SK-N-SH (cell line): ENCODE results near the gene LPCAT1. TPM values are rescaled to one million over a fixed set of nuclear protein-coding genes. Genes with fewer than 3 reads are reported as not detected.

Experiments used
- CTCF ChIA-PET: fragments of 300-600, 350-600 bp; formaldehyde crosslinking; extraction: SDS; loops from one replicate; lab custom pipeline; 2021; lab: Yijun Ruan, JAX
- POLR2A ChIA-PET: fragments of 350-600 bp; sonication (Branson Sonifier 250); formaldehyde crosslinking; extraction: SDS; loops from one replicate; lab custom pipeline; 2020; ENCODE audit warnings: antibody characterized with exemption, inconsistent platforms; lab: Yijun Ruan, JAX
- DNase-seq: peaks from one replicate; pipeline ENCODE4 v3.0.0; 2012
- H2AFZ ChIP-seq: fragments of 200-600 bp; sonication (generic); 2 replicates; pipeline ENCODE4 v1.8.1; 2016; ENCODE audit warnings: antibody characterized with exemption, mild to moderate bottlenecking, low read depth
- H3F3A ChIP-seq: fragments of 200-600 bp; sonication (generic); replicated peaks from 2 replicates; pipeline ENCODE3; 2016; ENCODE audit warnings: antibody characterized with exemption, mild to moderate bottlenecking; ENCODE audit not compliant: insufficient read depth
- H3K27ac ChIP-seq, 2 experiments: fragments of 200-500 bp in 1 of 2; fragments of 200-600 bp in 1 of 2; sonication (Bioruptor generic) in 1 of 2; sonication (generic), shearing (Covaris generic) in 1 of 2; 2 replicates each; pipeline versions ENCODE4 v1.5.1 to v1.6.1; 2014 to 2016; ENCODE audit warnings: low read depth in 2 of 2, inconsistent platforms in 1 of 2, low read length in 1 of 2, mild to moderate bottlenecking in 1 of 2, mixed read lengths in 1 of 2
- H3K27me3 ChIP-seq: fragments of 200-600 bp; sonication (generic), shearing (Covaris generic); 2 replicates; pipeline ENCODE4 v1.6.1; 2016; ENCODE audit warnings: mixed run types; ENCODE audit not compliant: insufficient read depth
- H3K36me3 ChIP-seq, 2 experiments: fragments of 200-500 bp in 1 of 2; fragments of 200-600 bp in 1 of 2; sonication (Bioruptor generic) in 1 of 2; sonication (generic) in 1 of 2; replicated peaks in 1 of 2; 2 replicates each; pipeline versions ENCODE3 to v1.5.1; 2014 to 2016; ENCODE audit warnings: low read length in 1 of 2, mild to moderate bottlenecking in 1 of 2; ENCODE audit not compliant: insufficient read depth in 2 of 2, control insufficient read depth in 1 of 2
- H3K4me1 ChIP-seq, 2 experiments: fragments of 200-500 bp in 1 of 2; fragments of 200-600 bp in 1 of 2; sonication (Bioruptor generic) in 1 of 2; sonication (generic), shearing (Covaris generic) in 1 of 2; 2 replicates each; pipeline versions ENCODE4 v1.5.1 to v1.6.1; 2014 to 2016; ENCODE audit warnings: low read depth in 1 of 2, low read length in 1 of 2, mixed run types in 1 of 2; ENCODE audit not compliant: insufficient read depth in 2 of 2, control insufficient read depth in 1 of 2
- H3K4me2 ChIP-seq: fragments of 200-600 bp; sonication (generic), shearing (Covaris generic); 2 replicates; pipeline ENCODE4 v1.6.1; 2017; ENCODE audit warnings: mixed run types
- H3K4me3 ChIP-seq, 2 experiments: fragments of 200-500 bp in 1 of 2; fragments of 200-600 bp in 1 of 2; sonication (Bioruptor generic) in 1 of 2; sonication (generic), shearing (Covaris generic) in 1 of 2; 2 replicates each; pipeline versions ENCODE4 v1.5.1 to v1.8.1; 2014 to 2016; ENCODE audit warnings: low read depth in 2 of 2, inconsistent platforms in 1 of 2, low read length in 1 of 2, mild to moderate bottlenecking in 1 of 2, mixed read lengths in 1 of 2, moderate library complexity in 1 of 2
- H3K79me2 ChIP-seq: fragments of 200-600 bp; sonication (generic); 2 replicates; pipeline ENCODE4 v1.8.1; 2017; ENCODE audit warnings: mild to moderate bottlenecking; ENCODE audit not compliant: insufficient read depth
- H3K9ac ChIP-seq: fragments of 200-600 bp; sonication (generic); 2 replicates; pipeline ENCODE4 v1.6.1; 2017; ENCODE audit warnings: mixed run types
- H3K9me2 ChIP-seq: fragments of 200-600 bp; sonication (generic); 2 replicates; pipeline ENCODE4 v1.6.1; 2017; ENCODE audit warnings: mixed run types
- H3K9me3 ChIP-seq: fragments of 200-600 bp; sonication (generic); 2 replicates; pipeline ENCODE4 v1.6.1; 2017; ENCODE audit warnings: mixed run types, mild to moderate bottlenecking, moderate library complexity
- H4K20me1 ChIP-seq: fragments of 200-600 bp; sonication (generic); 2 replicates; pipeline ENCODE4 v1.6.1; 2017; ENCODE audit warnings: mild to moderate bottlenecking, mixed run types; ENCODE audit not compliant: insufficient read depth
- CHD2 ChIP-seq: fragments of 150-350 bp; IDR thresholded peaks from 2 replicates; pipeline ENCODE4 v1.6.1; 2018; ENCODE audit warnings: low read length; ENCODE audit not compliant: partially characterized antibody
- FOSL2 ChIP-seq: IDR thresholded peaks from 2 replicates; pipeline ENCODE4 v1.4.0; 2012; ENCODE audit warnings: low read depth, mild to moderate bottlenecking, moderate library complexity, borderline replicate concordance
- FOXJ3 ChIP-seq: sonication (generic); formaldehyde crosslinking; IDR thresholded peaks from 2 replicates; pipeline ENCODE4 v1.5.1; 2020; ENCODE audit warnings: mild to moderate bottlenecking, missing genetic modification reagents
- FOXM1 ChIP-seq: IDR thresholded peaks from 2 replicates; pipeline ENCODE4 v1.4.0; 2012; ENCODE audit warnings: low read depth, mild to moderate bottlenecking
- GABPA ChIP-seq: IDR thresholded peaks from 2 replicates; pipeline ENCODE4 v1.4.0; 2012; ENCODE audit warnings: low read depth, mild to moderate bottlenecking
- JUND ChIP-seq: IDR thresholded peaks from 2 replicates; pipeline ENCODE4 v1.4.0; 2012
- MEF2A ChIP-seq: IDR thresholded peaks from 2 replicates; pipeline ENCODE4 v1.4.0; 2012; ENCODE audit warnings: low read depth, borderline replicate concordance
- NFIC ChIP-seq: IDR thresholded peaks from 2 replicates; pipeline ENCODE4 v1.4.0; 2012; ENCODE audit warnings: borderline replicate concordance
- NRF1 ChIP-seq: IDR thresholded peaks from 2 replicates; pipeline ENCODE4 v1.6.1; 2012; ENCODE audit warnings: low read depth, mild to moderate bottlenecking, low read length
- RFX5 ChIP-seq: IDR thresholded peaks from 2 replicates; pipeline ENCODE4 v1.6.1; 2012; ENCODE audit warnings: mild to moderate bottlenecking, improper control_type of control experiment, low read length
- RXRA ChIP-seq: IDR thresholded peaks from 2 replicates; pipeline ENCODE4 v1.4.0; 2012; ENCODE audit warnings: low read depth, mild to moderate bottlenecking, borderline replicate concordance
- TCF12 ChIP-seq: IDR thresholded peaks from 2 replicates; pipeline ENCODE4 v1.4.0; 2012
- TEAD4 ChIP-seq: IDR thresholded peaks from 2 replicates; pipeline ENCODE4 v1.4.0; 2012; ENCODE audit warnings: mild to moderate bottlenecking, borderline replicate concordance; ENCODE audit not compliant: insufficient read depth
- YY1 ChIP-seq: IDR thresholded peaks from 2 replicates; pipeline ENCODE4 v1.4.0; 2012; ENCODE audit warnings: low read depth, mild to moderate bottlenecking
- WGBS: methylation state at CpG from one replicate; pipeline ENCODE4 v1.1.6; 2017; ENCODE audit warnings: low lambda C conversion rate; 5-methylcytosine and 5-hydroxymethylcytosine counted together
- polyA plus RNA-seq, 3 experiments: library from polyadenylated mRNA; depleted of rRNA; stranded (reverse); fragments of >200 nt; gene quantifications; 2 replicates each; pipeline ENCODE4 v1.2.3, GENCODE V29; 2012
- TF ChIP-seq, protein P1 (sequence below): IDR thresholded peaks from 2 replicates; pipeline ENCODE4; 2012
- TF ChIP-seq, protein P2 (sequence below): fragments of 150-350 bp; IDR thresholded peaks from 2 replicates; pipeline ENCODE4 v1.6.1; 2017; ENCODE audit warnings: antibody characterized with exemption, low read length, low read depth, borderline replicate concordance
- TF ChIP-seq, protein P3 (sequence below): IDR thresholded peaks from 2 replicates; pipeline ENCODE4 v1.4.0; 2012; ENCODE audit warnings: low read depth, borderline replicate concordance
- TF ChIP-seq, protein P4 (sequence below): fragments of 150-350 bp; IDR thresholded peaks from 2 replicates; pipeline ENCODE4 v1.6.1; 2016; ENCODE audit warnings: mild to moderate bottlenecking, low read depth, low read length
- TF ChIP-seq, protein P5 (sequence below): fragments of 200-600 bp; sonication (generic); IDR thresholded peaks from 2 replicates; pipeline ENCODE4 v1.6.1; 2017; ENCODE audit warnings: antibody characterized with exemption, mild to moderate bottlenecking, moderate library complexity

The LPCAT1 gene
- polyA plus RNA-seq, 1 of the 3 experiments (the other 2 are of a cell fraction), result 42.3 TPM

DNA sequence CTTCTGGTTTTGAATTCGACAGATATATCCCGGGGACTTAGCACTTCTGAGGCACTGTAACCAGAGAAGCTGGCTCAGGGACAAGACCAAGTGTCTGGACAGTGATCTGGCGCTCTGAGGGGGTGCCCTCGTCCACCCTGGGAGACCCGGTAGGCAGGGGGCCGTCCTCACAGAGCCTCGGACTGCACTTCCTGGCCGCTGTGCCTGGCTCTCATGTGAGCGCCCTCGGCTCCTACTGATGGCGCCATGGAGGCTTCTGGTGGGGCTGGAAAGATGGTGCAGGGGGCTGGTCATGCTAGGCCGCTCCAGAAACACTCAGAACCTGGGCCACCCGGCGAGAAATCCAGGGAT is 59.7 kb downstream of the LPCAT1 start:
- CTCF ChIA-PET, result interaction anchor here (1.7 kb wide), 1 partner anchor 16 kb away, joined by 5 read pairs; no protein-coding TSS in a partner anchor
- H3K9ac ChIP-seq, result no peak overlapping the region
- H3K4me1 ChIP-seq, result peaks cover 0 to 7% of the 10 kb centered on the region in 2 experiments; a peak in 1 of 4 replicates
- 97% methylated on average over 6 of the region's 14 CpGs for WGBS
- no peak overlapping the region for H3K4me3 ChIP-seq
- H3K79me2 ChIP-seq, result no peaks in the 10 kb centered on the region
- no peaks in the 10 kb centered on the region for H4K20me1 ChIP-seq
- H3K9me3 ChIP-seq, result no peaks in the 10 kb centered on the region
- peak; percentile 36 for DNase-seq
- no peaks in the 10 kb centered on the region for H3K27me3 ChIP-seq
- H3K27ac ChIP-seq, result no peak overlapping the region
- peaks cover 13 to 34% of the 10 kb centered on the region in 2 experiments for H3K36me3 ChIP-seq
- no peak for TF ChIP-seq NRF1
- TF ChIP-seq, protein P1, sequence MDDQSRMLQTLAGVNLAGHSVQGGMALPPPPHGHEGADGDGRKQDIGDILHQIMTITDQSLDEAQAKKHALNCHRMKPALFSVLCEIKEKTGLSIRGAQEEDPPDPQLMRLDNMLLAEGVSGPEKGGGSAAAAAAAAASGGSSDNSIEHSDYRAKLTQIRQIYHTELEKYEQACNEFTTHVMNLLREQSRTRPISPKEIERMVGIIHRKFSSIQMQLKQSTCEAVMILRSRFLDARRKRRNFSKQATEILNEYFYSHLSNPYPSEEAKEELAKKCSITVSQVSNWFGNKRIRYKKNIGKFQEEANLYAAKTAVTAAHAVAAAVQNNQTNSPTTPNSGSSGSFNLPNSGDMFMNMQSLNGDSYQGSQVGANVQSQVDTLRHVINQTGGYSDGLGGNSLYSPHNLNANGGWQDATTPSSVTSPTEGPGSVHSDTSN, result no peak
- no peak for TF ChIP-seq FOSL2
- no peak for TF ChIP-seq JUND
- no peak for TF ChIP-seq RFX5
- TF ChIP-seq, protein P2, sequence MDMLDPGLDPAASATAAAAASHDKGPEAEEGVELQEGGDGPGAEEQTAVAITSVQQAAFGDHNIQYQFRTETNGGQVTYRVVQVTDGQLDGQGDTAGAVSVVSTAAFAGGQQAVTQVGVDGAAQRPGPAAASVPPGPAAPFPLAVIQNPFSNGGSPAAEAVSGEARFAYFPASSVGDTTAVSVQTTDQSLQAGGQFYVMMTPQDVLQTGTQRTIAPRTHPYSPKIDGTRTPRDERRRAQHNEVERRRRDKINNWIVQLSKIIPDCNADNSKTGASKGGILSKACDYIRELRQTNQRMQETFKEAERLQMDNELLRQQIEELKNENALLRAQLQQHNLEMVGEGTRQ, result no peak
- TF ChIP-seq, protein P3, sequence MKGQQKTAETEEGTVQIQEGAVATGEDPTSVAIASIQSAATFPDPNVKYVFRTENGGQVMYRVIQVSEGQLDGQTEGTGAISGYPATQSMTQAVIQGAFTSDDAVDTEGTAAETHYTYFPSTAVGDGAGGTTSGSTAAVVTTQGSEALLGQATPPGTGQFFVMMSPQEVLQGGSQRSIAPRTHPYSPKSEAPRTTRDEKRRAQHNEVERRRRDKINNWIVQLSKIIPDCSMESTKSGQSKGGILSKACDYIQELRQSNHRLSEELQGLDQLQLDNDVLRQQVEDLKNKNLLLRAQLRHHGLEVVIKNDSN, result no peak
- TF ChIP-seq MEF2A, result no peak
- TF ChIP-seq CHD2, result no peak
- TF ChIP-seq, protein P4, sequence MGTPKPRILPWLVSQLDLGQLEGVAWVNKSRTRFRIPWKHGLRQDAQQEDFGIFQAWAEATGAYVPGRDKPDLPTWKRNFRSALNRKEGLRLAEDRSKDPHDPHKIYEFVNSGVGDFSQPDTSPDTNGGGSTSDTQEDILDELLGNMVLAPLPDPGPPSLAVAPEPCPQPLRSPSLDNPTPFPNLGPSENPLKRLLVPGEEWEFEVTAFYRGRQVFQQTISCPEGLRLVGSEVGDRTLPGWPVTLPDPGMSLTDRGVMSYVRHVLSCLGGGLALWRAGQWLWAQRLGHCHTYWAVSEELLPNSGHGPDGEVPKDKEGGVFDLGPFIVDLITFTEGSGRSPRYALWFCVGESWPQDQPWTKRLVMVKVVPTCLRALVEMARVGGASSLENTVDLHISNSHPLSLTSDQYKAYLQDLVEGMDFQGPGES, result no peak
- TF ChIP-seq TEAD4, result no peak
- no peak for TF ChIP-seq GABPA
- TF ChIP-seq, all 33 proteins: peak for 0
- Histone ChIP-seq H3F3A (peaks cover 22% of the 10 kb centered on the region), H2AFZ (no peak overlapping the region), H3K4me2 (no peak overlapping the region), H3K9me2 (no peaks in the 10 kb centered on the region)
- POLR2A ChIA-PET, result no interaction called here

DNA sequence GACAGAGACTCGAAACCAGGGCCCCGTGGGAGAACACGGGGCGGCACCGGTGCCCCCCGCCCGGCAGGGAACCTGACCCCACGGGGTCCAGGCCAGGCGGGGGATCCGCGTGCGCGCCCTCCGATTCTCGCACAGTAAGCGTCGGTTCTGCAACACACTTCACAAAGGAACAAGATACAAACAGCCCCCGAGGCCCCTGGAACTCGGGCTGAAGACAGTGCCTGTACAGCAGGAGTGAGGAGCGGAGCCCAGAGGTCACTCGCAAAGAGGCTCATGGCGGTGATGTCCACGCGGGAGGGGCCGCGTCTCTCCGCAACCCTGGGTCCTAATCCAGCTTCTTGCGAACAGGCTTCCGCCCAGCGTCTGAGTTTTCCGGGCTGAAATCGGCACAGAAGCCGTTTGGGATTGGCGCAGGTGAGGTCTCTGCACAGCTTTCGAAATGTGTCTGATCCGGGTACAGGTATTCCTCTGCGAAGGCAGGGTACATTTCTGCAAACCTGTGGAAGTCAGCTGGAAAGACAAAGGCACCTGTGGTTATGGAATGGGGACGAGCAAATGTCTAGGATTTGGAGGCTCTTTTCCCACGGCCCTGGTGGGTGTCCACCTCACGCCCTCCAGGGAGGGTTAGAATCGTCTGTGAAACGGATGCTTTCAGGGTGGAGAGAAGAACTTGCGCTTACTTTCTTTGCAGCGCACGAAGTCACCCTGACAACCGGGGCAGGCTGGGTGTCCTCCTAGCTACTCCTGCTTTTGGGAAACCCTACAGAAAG is 60.2 kb downstream of the LPCAT1 start:
- H4K20me1 ChIP-seq, result no peaks in the 10 kb centered on the region
- POLR2A ChIA-PET, result no interaction called here
- TF ChIP-seq NRF1, result no peak
- TF ChIP-seq GABPA, result no peak
- no peak for TF ChIP-seq FOXM1
- TF ChIP-seq, protein P5, sequence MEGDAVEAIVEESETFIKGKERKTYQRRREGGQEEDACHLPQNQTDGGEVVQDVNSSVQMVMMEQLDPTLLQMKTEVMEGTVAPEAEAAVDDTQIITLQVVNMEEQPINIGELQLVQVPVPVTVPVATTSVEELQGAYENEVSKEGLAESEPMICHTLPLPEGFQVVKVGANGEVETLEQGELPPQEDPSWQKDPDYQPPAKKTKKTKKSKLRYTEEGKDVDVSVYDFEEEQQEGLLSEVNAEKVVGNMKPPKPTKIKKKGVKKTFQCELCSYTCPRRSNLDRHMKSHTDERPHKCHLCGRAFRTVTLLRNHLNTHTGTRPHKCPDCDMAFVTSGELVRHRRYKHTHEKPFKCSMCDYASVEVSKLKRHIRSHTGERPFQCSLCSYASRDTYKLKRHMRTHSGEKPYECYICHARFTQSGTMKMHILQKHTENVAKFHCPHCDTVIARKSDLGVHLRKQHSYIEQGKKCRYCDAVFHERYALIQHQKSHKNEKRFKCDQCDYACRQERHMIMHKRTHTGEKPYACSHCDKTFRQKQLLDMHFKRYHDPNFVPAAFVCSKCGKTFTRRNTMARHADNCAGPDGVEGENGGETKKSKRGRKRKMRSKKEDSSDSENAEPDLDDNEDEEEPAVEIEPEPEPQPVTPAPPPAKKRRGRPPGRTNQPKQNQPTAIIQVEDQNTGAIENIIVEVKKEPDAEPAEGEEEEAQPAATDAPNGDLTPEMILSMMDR, result no peak
- TF ChIP-seq YY1, result no peak
- TF ChIP-seq, protein P1, result no peak
- no peak for TF ChIP-seq NFIC
- no peak for TF ChIP-seq RXRA
- TF ChIP-seq FOXJ3, result no peak
- TF ChIP-seq TCF12, result no peak

More for the DNA sequence above, 60.2 kb downstream of the LPCAT1 start:
- Histone ChIP-seq H3K9me3 (no peaks in the 10 kb centered on the region), H3K9ac (no peak overlapping the region), H3K4me1 (peaks cover 0 to 7% of the 10 kb centered on the region in 2 experiments; a peak in 1 of 4 replicates), H3K27ac (no peak overlapping the region), H3K4me2 (no peak overlapping the region), H3K4me3 (no peak overlapping the region), H3F3A (peaks cover 22% of the 10 kb centered on the region), H3K79me2 (no peaks in the 10 kb centered on the region), H2AFZ (no peak overlapping the region), H3K27me3 (no peaks in the 10 kb centered on the region), H3K9me2 (no peaks in the 10 kb centered on the region), H3K36me3 (peaks cover 8 to 34% of the 10 kb centered on the region in 2 experiments)
- CTCF ChIA-PET, result interaction anchor here (1.7 kb wide), 1 partner anchor 17 kb away, joined by 5 read pairs; no protein-coding TSS in a partner anchor
- WGBS, result 97% methylated on average over 33 of the region's 46 CpGs
- peak; percentile 26 for DNase-seq
